Measurements from ENCODE around the gene MRGPRG.

MRGPRG gene

DNA sequence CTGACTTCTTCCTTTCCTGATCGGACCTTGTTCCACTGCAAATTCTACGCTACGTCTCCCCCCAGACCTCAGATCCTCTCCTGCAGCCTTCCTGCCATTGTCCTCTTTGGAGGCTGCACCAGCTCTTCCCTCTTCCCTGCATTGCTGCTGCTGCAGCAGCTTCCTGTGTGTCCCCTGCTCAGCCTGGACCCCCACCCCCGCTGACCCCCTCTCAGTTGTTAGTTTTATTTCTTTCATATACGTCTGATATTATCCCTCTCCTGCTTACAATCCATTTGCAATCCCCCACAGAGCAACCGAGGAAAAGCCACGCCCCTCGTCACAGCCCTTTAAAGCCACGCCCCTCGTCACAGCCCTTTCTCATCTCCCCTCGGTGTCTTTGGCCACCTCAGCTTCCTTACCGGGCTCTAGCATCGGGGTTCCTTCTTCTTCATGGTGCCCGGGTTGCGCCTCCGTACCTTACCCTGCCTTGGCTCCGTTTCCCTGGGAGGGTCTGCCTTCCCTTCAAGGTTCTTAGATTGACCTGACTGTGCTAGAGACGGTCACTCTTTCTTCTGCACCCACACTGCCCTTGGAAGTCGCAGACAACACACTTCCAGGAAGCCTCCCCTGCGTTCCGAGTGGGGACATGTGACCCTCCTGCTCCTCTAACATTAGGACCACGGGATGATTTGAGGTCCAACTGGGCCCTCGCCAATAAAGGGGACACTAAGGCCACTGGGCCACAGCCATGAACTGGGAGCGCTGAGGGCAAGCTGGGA lies 4.8 kb downstream of the MRGPRG start:
- DNase-seq (ENCODE audit: extremely low spot score, insufficient read length, low read depth) (no peak), FAIRE-seq (no peak)

DNA sequence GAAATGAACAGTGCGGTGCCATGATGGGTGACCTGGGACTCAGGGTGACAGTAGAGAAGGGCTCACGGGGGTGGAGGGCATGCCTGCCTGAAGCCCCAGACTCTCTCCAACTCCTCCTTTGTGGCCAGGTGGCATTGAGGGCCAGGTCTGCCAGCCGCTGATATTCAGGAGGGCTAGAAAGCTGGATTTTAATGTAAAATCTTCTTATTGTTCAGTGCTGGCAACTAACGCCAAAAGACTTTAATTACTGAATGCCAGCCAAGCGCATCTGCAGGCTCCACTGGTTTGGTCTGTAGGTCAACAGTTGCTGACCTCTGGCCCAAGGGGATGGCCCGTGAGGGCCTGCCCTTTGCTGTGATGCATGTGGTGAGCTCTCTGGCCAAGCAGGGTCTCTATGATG lies 10.3 kb downstream of the MRGPRG start:
- FAIRE-seq: no peak
- no peak for DNase-seq (ENCODE audit: extremely low spot score, insufficient read length, low read depth)

DNA sequence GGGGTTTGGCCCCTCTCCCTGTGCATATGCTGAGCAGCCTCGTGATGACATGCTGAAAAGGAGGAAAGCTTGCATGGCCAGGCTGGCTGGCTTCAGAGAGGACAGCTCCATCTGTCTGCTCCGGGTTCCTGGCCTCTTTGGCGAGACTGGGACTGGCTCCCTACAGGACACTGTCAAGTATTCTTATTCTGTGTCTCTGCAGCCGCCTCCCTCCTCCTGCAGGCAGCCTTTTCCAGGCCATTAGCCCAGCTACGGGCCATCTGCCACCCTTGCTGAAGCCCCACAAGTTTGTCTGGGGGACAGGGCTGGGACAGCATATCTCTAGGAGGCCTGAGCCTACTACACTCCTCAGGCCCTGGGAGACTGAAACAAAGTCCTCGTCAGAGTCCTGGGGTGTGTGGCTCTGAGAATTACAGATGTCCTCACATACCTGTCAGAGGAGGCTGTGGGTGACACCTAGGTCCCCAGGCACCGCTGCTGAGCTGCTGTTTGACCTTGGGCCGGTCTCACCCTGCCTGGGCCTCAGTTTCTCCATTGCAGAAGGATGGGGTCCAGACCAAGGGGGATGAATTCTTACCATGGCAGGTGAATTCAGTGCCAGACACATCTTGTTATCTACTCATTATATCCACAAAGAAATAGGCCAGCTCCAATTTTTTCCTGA lies 11.0 kb downstream of the MRGPRG start:
- DNase-seq (ENCODE audit: extremely low spot score, insufficient read length, low read depth) (no peak), FAIRE-seq (no peak)

DNA sequence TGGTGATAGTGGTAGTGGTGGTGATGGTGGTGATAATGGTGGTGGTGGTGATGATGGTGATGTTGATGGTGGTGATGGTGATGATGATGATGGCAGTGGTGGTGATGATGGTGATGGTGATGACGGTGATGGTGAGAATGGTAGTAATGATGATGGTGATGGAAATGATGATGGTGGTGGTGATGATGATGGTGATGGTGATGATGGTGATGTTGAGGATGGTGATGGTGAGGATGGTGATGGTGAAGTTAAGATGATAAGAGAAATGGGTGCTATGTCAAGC lies 11.8 kb downstream of the MRGPRG start:
- DNase-seq (ENCODE audit: extremely low spot score, insufficient read length, low read depth): no peak
- FAIRE-seq: no peak

DNA sequence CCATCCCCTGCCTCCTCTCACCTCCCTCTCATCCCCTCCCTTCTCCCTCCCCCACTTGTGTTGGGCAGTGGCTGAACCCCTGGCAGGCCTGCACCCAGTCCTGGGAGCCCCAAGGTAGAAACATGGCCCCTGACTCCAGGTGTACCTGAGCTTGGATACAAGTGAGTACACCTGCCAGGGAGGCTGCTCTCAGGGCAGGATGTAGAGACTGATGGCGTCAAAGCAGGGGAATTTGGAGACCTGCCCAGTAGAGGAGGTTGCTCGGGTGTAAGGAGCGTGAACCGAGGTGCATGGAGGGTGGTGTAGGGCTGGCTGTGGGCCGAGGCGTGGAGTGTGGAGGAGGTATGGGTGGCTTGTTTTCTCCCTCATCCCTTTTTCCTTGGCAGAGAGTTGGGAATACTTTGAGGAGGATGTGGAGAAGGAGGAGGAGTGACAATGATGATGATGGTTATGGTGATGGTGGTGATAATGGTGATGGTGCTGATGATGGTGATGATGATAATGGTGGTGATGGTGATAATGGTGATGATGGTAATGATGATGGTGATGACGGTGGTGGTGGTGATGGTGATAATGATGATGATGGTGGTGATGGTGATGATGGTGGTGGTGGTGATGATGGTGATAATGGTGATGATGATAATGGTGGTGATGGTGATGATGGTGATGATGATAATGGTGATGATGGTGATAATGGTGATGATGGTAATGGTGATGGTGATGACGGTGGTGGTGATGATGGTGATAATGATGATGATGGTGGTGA lies 12.3 kb downstream of the MRGPRG start:
- FAIRE-seq: no peak
- no peak for DNase-seq (ENCODE audit: extremely low spot score, insufficient read length, low read depth)

DNA sequence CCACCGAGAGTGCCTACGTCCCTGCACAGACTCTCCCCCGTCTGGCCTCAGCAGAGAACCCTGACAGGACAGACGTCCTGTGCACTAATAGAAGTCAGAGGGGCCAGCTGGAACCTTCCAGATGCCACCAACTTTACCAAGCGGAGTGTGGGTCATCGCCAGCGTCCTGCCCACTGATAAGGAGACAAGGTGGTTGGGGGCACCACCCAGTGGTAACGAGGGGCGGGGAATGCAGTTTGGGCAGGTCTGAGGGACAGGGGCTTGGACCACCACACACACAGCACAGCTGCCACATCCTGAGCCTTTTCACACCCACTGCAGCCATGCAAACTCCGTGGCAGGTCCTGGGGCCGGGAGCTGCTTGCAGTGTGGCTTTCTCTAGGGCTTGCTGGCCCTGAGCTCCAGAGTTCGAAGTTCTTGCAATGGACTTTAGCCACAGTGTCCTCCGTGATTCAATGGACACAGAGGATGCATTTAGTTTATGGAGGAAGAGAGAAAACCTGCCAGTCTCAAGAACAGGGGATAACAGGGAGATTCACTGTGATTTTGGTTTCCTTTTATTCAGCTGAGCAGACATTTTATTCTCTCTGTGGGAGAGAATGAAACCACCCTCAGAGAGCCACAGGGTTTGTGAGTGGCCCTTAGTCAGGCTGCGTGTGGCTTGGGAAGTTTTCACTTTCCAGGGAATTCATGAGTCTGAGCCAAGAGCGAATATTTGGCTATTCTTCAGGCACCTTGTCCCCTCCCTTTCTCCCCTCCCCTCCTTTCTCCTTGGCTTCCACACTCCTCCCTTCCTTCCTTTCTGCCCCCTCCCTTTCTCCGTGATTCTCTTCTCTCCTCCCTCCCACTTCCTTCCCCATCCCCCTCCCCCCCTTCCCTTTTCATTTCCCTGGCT lies 13.1 kb downstream of the MRGPRG start:
- FAIRE-seq (no peak), DNase-seq (ENCODE audit: extremely low spot score, insufficient read length, low read depth) (no peak)

DNA sequence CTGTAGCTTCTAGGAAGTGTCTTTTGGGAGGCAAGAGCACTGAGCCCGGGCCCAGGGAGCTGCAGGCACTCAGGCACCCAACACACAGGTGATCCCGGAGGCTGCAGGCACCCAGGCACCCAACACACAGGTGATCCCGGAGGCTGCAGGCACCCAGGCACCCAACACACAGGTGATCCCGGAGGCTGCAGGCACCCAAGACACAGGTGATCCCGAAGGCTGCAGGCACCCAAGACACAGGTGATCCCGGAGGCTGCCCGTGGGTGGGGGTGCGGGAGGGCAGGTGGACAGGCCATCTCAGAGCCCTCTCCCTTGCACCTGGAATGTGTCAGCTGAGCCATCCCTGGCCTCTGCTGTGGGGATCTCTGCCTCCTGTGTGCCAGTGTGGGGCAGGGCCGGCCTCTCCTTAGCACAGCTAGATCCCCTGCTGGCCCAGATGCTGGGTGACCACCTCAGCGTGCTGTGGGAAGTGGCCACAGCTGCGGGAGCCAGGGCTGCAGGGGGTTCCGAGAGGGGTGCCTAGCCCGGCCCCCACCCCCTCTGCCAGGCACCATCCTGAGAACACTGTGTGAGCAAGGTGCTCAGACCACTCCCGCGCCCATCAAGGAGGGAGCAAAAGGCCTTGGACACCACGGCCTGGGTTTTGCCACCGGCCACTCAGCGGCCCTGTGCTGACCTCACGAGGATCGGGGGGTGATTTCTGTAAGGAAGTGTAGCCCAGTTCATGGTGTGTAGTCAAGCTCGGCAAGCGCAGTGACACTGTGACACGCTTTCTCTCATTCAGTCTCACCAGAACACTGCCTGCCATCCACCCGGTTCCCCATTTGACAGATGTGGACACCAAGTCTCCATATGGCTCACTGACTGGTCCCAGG lies 14.2 kb downstream of the MRGPRG start:
- no peak for FAIRE-seq
- DNase-seq (ENCODE audit: extremely low spot score, insufficient read length, low read depth): no peak

DNA sequence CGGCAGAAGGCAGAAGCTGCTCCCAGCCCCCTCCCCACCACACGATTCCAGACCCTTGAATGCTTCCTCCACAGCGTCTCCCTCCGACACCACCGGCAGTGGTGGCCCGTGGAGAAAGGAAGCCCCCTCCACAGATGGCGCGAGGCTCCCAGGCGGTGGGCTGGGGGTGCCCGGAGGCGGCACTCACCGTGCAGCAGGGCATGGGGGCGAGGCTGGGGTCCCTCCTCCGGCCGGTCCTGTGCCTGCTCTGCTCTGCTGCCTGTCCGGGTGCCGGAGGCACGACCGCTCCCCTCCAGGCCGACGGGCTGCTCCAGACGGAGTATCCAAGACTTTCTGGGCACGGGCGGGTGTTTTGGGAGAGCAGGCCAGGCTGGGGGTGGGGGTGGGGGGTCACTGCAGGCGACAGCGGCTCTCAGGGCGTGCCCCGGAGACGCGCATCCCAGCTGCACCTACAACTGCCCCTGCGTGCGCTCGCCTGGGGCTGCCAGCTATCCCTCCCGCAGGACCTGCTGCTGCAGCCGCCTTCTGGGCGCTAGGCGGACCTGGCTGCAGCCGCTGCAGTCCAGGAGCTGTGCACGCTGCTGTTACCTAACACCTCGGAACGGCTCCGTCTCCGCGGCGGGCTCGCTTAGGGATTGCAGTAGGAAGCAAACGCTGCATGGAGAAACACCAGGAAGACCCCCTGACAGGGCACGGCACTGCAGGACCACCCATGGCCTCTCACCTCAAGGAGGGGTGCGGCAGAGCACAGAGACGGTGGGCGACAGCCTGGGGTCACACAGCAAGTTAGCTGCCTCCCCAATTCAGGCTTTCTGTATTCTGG lies 15.2 kb downstream of the MRGPRG start:
- FAIRE-seq (no peak), DNase-seq (ENCODE audit: extremely low spot score, insufficient read length, low read depth) (no peak)

DNA sequence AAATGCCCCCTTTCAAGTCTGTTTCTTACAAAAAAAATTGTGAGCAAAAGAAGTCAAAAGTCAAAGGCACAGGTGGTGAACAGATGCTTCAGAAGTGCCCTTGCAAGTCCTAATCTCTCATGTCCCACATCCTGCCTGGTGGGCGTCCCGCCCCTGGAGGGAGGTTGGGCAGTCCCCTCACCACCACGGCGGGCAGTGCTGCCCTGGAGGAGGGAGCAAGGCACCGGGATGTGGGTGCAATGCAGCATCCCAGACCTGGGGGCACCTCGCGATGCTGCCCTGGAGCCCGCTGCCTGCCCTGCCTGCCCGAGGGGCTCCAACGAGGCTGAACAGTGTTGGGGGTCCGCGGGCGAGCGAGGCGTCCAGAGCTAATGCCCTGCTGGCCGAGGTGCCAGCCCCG lies 15.9 kb downstream of the MRGPRG start:
- DNase-seq (ENCODE audit: extremely low spot score, insufficient read length, low read depth) (no peak), FAIRE-seq (no peak)

DNA sequence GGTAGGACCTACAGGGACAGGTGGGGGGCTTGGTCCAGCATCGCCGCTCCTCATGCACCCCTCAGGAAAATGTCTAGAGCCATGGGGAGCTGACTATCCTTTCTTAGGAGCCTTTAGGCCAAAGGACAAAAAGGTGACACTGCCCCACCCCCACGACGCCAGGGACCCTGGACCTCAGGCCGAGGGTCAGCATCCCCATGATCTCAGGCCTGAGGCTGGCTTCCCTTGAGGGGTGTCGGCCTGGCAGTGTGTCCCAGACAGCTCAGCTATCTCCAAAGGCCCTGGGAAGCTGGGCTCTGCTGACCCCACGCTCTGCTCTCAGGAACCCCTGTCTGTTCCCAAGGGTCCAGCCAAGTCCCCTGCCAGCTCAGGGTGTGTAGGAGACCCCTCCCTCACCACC lies 16.3 kb downstream of the MRGPRG start:
- no peak for DNase-seq (ENCODE audit: extremely low spot score, insufficient read length, low read depth)
- no peak for FAIRE-seq

DNA sequence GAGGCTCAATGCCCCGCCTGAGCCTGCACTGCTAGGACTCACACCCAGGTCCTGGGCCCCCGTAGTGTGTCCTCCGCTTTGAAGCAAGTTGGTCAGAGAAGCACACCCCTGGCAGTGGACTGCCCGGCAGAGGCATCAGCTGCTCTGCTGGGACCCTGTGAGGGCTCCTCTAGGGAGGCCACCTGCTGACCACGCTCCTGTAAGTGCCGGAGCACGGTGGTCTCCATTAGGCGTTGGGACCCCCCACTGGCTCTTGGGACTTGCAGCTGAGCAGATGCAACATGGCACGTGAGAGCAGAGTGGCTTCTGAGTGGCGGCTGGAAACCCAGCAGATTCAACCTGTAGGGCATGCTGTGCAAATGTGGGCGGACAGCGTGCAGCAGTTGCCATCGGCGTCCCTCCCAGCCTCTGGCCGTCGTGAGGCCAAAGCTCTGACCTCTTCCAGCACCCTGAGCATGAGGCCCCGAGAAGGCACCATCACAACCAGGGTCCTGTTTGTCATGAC lies 16.9 kb downstream of the MRGPRG start:
- FAIRE-seq (no peak), DNase-seq (ENCODE audit: extremely low spot score, insufficient read length, low read depth) (no peak)

DNA sequence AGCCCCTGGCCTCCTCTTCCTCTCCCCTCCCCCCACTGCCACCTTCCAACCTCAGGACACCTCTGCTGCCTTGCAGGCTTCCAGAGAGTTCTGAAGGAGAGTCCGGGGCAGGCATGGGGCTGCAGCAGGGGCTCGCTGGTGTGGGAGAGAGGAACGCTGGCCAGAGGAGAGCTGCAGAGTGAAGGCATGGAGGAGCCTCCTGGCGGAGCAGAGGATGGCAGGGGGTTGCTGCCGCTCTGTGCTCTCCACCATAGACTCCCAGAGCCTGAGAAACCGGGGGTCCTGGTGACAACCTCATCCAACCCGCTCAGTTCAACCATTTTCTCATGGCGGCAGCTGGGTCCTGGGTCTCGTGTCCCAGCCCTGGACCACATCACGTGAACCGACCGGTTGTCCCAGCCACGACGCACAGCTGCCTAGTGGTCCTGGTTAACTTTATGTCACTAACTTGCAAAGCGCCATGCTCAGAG lies 17.5 kb downstream of the MRGPRG start:
- no peak for FAIRE-seq
- DNase-seq (ENCODE audit: extremely low spot score, insufficient read length, low read depth): no peak

DNA sequence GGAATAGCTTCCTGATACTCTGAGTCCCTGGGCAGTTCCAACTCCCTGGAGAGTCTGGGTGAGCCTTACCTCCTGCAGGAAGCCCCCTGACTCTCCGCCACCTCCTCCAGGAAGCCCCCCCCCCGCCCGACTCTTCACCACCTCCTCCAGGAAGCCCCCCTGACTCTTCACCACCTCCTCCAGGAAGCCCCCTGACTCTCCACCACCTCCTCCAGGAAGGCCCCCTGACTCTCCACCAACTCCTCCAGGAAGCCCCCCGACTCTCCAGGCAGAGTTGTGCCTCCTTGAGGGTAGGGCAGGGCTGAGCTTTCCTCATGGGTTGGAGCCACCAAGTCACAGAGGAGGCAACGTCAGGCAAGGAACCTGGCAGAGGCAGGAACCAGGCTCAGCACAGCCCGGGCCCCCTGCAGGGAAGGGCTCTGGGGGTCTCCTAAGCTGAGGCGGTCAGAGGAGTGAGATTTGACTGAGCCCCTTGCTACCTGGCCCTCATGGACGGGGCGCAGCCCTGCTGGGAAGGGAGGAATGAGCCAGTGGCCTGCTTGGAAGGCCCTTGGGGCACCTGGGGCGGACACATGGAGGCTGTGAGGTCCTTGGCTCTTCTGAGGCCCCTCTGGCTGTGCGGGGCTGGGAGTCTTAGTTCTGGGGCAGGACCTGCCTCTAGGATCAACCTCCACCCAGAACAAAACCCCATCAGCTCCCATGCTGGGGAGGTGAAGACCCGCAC lies 18.1 kb downstream of the MRGPRG start:
- no peak for FAIRE-seq
- no peak for DNase-seq (ENCODE audit: extremely low spot score, insufficient read length, low read depth)

DNA sequence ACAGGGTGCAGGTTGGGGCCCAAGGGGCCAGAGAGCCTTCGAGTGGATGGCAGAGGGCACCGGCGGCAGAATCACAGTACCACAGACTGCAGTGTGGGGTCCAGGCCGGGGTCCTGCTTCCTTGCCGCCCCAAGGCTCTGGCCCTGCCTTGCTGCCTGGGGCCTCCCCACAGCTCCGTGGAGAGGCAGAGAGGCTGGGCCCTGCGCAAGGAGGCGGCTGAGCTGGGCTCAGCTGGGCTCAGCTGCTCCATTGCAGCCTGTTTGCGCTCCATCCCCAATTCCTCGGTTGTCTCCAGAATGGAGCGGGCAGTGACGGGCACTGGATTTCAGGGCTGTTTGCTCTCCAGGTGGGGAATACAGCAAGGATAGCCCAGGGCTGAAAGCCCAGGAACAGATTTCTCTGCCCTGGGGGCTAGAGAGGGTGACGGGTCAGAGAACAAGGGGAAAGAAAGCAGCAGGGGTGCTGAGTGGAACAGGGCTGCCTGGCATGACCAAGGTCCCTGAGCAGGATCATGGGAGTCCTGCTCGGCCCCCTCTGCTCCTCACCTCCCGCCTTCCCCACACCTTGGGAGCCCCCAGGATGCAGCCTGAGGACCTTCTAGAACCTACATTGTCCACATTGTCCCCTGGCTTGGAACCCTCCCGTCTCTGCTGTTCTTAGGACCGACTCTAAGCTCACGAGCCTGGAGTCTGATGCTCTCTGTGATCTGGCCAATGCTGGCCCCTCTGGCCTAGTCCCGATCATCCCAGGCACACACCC lies 18.9 kb downstream of the MRGPRG start:
- FAIRE-seq: no peak
- DNase-seq (ENCODE audit: extremely low spot score, insufficient read length, low read depth): no peak

DNA sequence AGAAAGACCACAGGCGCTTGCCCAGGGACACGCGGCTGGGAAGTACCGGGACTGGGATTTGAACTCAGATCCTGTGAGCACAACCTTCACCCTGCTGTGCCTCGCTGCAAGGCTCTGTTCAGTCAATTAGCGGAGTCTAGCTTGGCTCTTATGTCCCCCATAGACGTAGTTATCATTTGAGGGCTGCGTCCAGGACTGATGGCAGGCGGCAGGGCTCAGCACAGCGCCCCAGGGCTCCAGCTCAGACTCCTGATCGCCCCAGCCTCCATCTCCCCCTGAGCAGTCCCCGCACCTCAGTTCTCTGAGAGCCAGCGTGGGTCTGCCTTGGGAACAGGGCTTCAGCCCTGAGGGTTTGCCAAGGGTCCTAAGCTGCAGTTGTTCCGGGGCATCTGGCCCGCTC lies 19.8 kb downstream of the MRGPRG start:
- FAIRE-seq: no peak
- DNase-seq (ENCODE audit: extremely low spot score, insufficient read length, low read depth): no peak

DNA sequence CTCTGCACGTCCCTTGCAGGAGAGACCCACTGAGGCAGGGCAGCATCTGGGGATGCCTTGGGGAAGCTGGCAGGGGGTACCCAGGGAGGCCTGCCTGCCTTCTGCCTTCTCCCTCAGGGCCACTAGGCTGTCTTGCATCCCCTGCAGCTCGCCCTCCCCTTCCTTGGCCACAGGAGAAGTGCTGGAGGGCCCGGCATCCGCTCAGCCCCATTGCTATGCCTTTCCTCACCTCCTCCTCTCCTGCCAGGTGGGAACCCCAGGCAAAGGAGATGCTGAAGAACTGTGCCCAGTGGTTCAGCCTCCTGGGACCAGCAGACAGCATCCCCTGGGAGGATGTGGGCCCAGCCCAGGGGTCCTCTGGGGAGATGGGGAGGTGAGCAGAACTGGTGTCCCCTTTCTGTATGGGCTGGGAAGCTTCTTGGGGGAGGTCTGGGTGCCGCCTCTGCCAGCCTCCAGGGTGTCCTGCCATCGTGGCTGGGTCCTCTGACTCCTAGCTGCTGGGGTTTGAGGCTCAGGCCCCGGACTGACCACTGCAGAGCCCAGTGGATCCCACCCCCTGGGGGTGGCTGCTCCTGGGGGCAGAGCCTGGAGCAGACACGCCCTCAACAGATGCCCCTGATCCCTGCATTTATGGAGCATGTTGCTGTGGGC lies 20.6 kb downstream of the MRGPRG start:
- DNase-seq (ENCODE audit: extremely low spot score, insufficient read length, low read depth) (no peak), FAIRE-seq (no peak)

Measured in GM18507 (cell line).